Measurements from ENCODE around the gene RNU2-1.
"Not testable (repeated sequence)": the region's sequence is repeated elsewhere in the genome, so short reads cannot be mapped to it uniquely, and the experiment has no call there.

RNU2-1 gene

GRCh38 chr17:43216369-43216761 lies 17.4 kb downstream of the RNU2-1 start:
- DNase-seq (ENCODE audit: low read depth): no peak

DNA sequence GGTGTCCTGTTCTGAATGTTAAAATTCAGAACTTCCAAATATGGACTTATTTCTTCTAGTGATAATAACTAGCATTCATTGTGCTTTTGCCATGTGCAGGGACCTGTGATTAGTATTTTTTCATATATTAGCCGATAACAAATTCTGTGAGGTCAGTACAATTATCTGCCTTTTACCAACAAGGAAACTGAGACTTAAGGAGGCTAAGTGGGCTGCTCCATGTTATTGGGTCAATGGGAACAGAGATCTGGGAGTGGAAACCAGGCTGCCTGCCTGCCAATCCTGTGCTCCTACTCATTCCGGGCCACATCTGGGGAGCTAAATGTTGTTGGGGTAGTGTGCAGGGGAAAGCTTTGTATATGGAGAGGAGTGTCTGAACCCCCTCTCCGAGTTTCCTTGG lies 18.4 kb downstream of the RNU2-1 start:
- DNase-seq (ENCODE audit: low read depth): no peak

GRCh38 chr17:43213545-43213944 lies 20.2 kb downstream of the RNU2-1 start:
- no peak for DNase-seq (ENCODE audit: low read depth)

- DNase-seq (ENCODE audit: low read depth): no peak
Measured at GRCh38 chr17:43212641-43213490, 20.9 kb downstream of the RNU2-1 start.

GRCh38 chr17:43211480-43212402 lies 22.0 kb downstream of the RNU2-1 start, which contains the start of gene TMEM106A:
Gene TMEM106A (plus strand): TSS chr17:43211875. CDS start chr17:43213042, 1,167 bp downstream.
- peak; percentile 92 for DNase-seq (ENCODE audit: low read depth)

DNA sequence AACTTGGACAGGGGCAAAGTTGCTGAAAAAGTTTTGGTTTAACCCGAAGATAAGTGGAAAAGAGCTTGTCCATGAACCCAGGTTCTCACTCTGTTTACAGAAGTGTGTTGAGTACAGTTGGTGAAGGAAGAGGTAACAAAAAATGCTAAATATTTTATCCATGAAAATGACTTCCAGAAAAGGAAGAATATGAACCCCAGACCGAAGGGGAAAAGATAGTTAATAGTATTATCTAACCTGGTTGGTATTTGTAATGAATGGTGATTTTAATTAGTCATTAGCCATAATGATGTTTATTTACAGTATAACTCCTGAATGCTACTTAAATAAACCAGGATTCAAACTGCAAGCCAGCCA lies 22.7 kb downstream of the RNU2-1 start:
- no peak for DNase-seq (ENCODE audit: low read depth)

GRCh38 chr17:43210576-43210975 lies 23.2 kb downstream of the RNU2-1 start:
- no peak for DNase-seq (ENCODE audit: low read depth)

- DNase-seq (ENCODE audit: low read depth): not testable (repeated sequence)
Measured at GRCh38 chr17:43203013-43203412, 30.8 kb downstream of the RNU2-1 start.

DNA sequence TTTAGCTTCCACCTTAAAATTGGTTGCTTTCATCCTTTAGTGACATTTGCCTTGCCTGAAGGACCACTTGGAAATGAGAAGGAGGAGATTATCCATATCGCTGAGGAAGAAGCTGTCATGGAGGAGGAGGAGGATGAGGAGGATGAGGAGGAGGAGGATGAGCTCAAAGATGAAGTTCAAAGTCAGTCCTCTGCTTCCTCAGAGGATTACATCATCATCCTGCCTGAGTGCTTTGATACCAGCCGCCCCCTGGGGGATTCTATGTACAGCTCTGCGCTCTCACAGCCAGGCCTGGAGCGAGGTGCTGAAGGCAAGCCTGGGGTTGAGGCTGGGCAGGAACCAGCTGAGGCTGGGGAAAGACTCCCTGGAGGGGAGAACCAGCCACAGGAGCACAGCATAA lies 33.6 kb downstream of the RNU2-1 start:
- no peak for DNase-seq (ENCODE audit: low read depth)

GRCh38 chr17:43199633-43200032 lies 34.1 kb downstream of the RNU2-1 start:
- DNase-seq (ENCODE audit: low read depth): no peak

GRCh38 chr17:43193251-43193650 lies 40.5 kb downstream of the RNU2-1 start:
- no peak for DNase-seq (ENCODE audit: low read depth)

- DNase-seq (ENCODE audit: low read depth): not testable (repeated sequence)
Measured at GRCh38 chr17:43186656-43187055, 47.1 kb downstream of the RNU2-1 start.

DNA sequence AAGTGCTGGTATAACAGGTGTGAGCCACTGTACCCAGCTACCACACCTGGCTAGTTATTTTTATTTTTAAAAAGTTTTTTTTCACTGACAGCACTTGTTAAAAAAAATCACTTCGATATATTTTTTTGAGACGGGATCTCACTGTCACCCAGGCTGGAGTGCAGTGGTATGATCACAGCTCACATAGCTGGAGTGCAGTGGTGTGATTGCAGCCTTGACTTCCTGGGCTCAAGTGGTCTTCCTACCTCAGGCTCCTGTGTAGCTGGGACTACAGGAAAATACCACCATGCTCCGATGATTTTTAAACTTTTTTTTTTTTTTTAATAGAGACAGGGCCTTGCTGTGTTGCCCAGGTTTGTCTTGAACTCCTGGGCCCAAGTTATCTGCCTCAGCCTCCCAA lies 49.9 kb downstream of the RNU2-1 start:
- no peak for DNase-seq (ENCODE audit: low read depth)

All from EH (cell line).